H9 (cell line): ENCODE results near the gene PPARG. TPM values are rescaled to one million over a fixed set of nuclear protein-coding genes. Genes with fewer than 3 reads are reported as not detected.

Experiments
- DNase-seq: peaks from one replicate; pipeline ENCODE4 v3.0.0-alpha.2; 2017
- H2AFZ ChIP-seq: one replicate; pipeline ENCODE4 v1.6.1; 2013; ENCODE audit warnings: mild to moderate bottlenecking, low read length, control low read depth, moderate library complexity
- H2AK5ac ChIP-seq: 2 replicates; pipeline ENCODE4 v1.6.1; 2013; ENCODE audit warnings: low read length, control low read depth, mixed read lengths; ENCODE audit not compliant: insufficient read length
- H2BK120ac ChIP-seq: one replicate; pipeline ENCODE4 v1.6.1; 2013; ENCODE audit warnings: low read depth, mild to moderate bottlenecking, low read length, control low read depth, inconsistent platforms; ENCODE audit not compliant: poor library complexity, severe bottlenecking
- H2BK12ac ChIP-seq: 2 replicates; pipeline ENCODE4 v1.6.1; 2013; ENCODE audit warnings: low read length, control low read depth, mixed read lengths, low read depth; ENCODE audit not compliant: insufficient read length
- H2BK15ac ChIP-seq: 2 replicates; pipeline ENCODE4 v1.6.1; 2013; ENCODE audit warnings: low read depth, low read length, control low read depth
- H2BK20ac ChIP-seq: one replicate; pipeline ENCODE4 v1.6.1; 2013; ENCODE audit warnings: low read depth, mild to moderate bottlenecking, low read length, control low read depth, inconsistent platforms; ENCODE audit not compliant: poor library complexity, severe bottlenecking
- H2BK5ac ChIP-seq: 2 replicates; pipeline ENCODE4 v1.6.1; 2013; ENCODE audit warnings: low read length, control low read depth, mixed read lengths; ENCODE audit not compliant: insufficient read length
- H3K14ac ChIP-seq: 2 replicates; pipeline ENCODE4 v1.6.1; 2013; ENCODE audit warnings: low read length, control low read depth; ENCODE audit not compliant: insufficient read depth
- H3K18ac ChIP-seq: 2 replicates; pipeline ENCODE4 v1.6.1; 2013; ENCODE audit warnings: low read depth, mild to moderate bottlenecking, mixed read lengths, low read length, control low read depth; ENCODE audit not compliant: insufficient read length
- H3K23ac ChIP-seq: 2 replicates; pipeline ENCODE4 v1.6.1; 2013; ENCODE audit warnings: low read length, control low read depth, mixed read lengths, low read depth; ENCODE audit not compliant: insufficient read length
- H3K23me2 ChIP-seq: 2 replicates; pipeline ENCODE4 v1.6.1; 2013; ENCODE audit warnings: low read depth, mild to moderate bottlenecking, mixed read lengths, low read length, control low read depth; ENCODE audit not compliant: insufficient read length, poor library complexity, severe bottlenecking
- H3K27ac ChIP-seq: 2 replicates; pipeline ENCODE4 v1.5.1; 2013; ENCODE audit warnings: low read length, control low read depth, mixed read lengths, low read depth; ENCODE audit not compliant: insufficient read length
- H3K27me3 ChIP-seq: 2 replicates; pipeline ENCODE4 v1.6.1; 2013; ENCODE audit warnings: low read length, control low read depth, inconsistent platforms; ENCODE audit not compliant: insufficient read depth
- H3K4ac ChIP-seq: 2 replicates; pipeline ENCODE4 v1.6.1; 2013; ENCODE audit warnings: low read depth, mild to moderate bottlenecking, control low read depth, inconsistent platforms, low read length, moderate library complexity
- H3K4me1 ChIP-seq: 2 replicates; pipeline ENCODE4 v1.6.1; 2013; ENCODE audit warnings: low read length, control low read depth, inconsistent platforms; ENCODE audit not compliant: insufficient read depth
- H3K4me2 ChIP-seq: 2 replicates; pipeline ENCODE4 v1.6.1; 2013; ENCODE audit warnings: low read length, control low read depth, mixed read lengths; ENCODE audit not compliant: insufficient read length, insufficient read depth
- H3K56ac ChIP-seq: 2 replicates; pipeline ENCODE4 v1.6.1; 2013; ENCODE audit warnings: low read depth, mild to moderate bottlenecking, mixed read lengths, low read length, control low read depth; ENCODE audit not compliant: insufficient read length
- H3K79me1 ChIP-seq: 2 replicates; pipeline ENCODE4 v1.6.1; 2013; ENCODE audit warnings: low read depth, mild to moderate bottlenecking, moderate library complexity, low read length, control low read depth, inconsistent platforms; ENCODE audit not compliant: insufficient read depth, poor library complexity, severe bottlenecking
- H3K79me2 ChIP-seq: 2 replicates; pipeline ENCODE4 v1.6.1; 2013; ENCODE audit warnings: low read length, control low read depth, inconsistent platforms; ENCODE audit not compliant: insufficient read depth
- H3K9ac ChIP-seq: 2 replicates; pipeline ENCODE4 v1.6.1; 2013; ENCODE audit warnings: low read length, control low read depth, mixed read lengths; ENCODE audit not compliant: insufficient read length; ENCODE audit errors: extremely low read depth
- H3K9me3 ChIP-seq: one replicate; pipeline ENCODE4 v1.6.1; 2013; ENCODE audit warnings: low read depth, low read length, inconsistent platforms; ENCODE audit not compliant: control insufficient read depth
- H3T11ph ChIP-seq: one replicate; pipeline ENCODE4 v1.6.1; 2013; ENCODE audit warnings: mild to moderate bottlenecking, low read length, control low read depth, inconsistent platforms
- H4K20me1 ChIP-seq: one replicate; pipeline ENCODE4 v1.6.1; 2013; ENCODE audit not compliant: control insufficient read depth, insufficient read length, insufficient read depth
- H4K5ac ChIP-seq: 2 replicates; pipeline ENCODE4 v1.6.1; 2013; ENCODE audit warnings: low read depth, mild to moderate bottlenecking, mixed read lengths, low read length, control low read depth; ENCODE audit not compliant: insufficient read length
- H4K8ac ChIP-seq: replicated peaks from 2 replicates; pipeline ENCODE4 v1.6.1; 2013; ENCODE audit warnings: low read length, control low read depth, mixed read lengths, low read depth; ENCODE audit not compliant: insufficient read length
- H4K91ac ChIP-seq: 2 replicates; pipeline ENCODE4 v1.6.1; 2013; ENCODE audit warnings: low read depth, mild to moderate bottlenecking, moderate library complexity, mixed read lengths, low read length, control low read depth; ENCODE audit not compliant: insufficient read length
- H3K27ac Mint-ChIP-seq, 3 experiments: 2 replicates in 2 of 3; 3 replicates in 1 of 3; pipeline ENCODE4 v1.8.0; 2020 to 2021; ENCODE audit warnings: mixed read lengths in 3 of 3, mild to moderate bottlenecking in 1 of 3, moderate library complexity in 1 of 3
- H3K27me3 Mint-ChIP-seq: 2 replicates; pipeline ENCODE4 v1.8.0; 2021; ENCODE audit warnings: low read depth, mild to moderate bottlenecking, moderate library complexity, mixed read lengths
- H3K36me3 Mint-ChIP-seq, 3 experiments: 2 replicates in 2 of 3; 3 replicates in 1 of 3; pipeline ENCODE4 v1.8.0; 2020 to 2021; ENCODE audit warnings: low read depth in 3 of 3, mixed read lengths in 3 of 3; ENCODE audit not compliant: insufficient read depth in 1 of 3
- H3K4me1 Mint-ChIP-seq, 2 experiments: 2 replicates each; pipeline ENCODE4 v1.8.0; 2020; ENCODE audit warnings: mixed read lengths in 2 of 2
- H3K4me3 Mint-ChIP-seq, 2 experiments: 2 replicates in 1 of 2; 3 replicates in 1 of 2; pipeline ENCODE4 v1.8.0; 2020 to 2021; ENCODE audit warnings: mild to moderate bottlenecking in 2 of 2, mixed read lengths in 2 of 2, moderate library complexity in 1 of 2
- H3K9me3 Mint-ChIP-seq, 2 experiments: 2 replicates in 1 of 2; 3 replicates in 1 of 2; pipeline ENCODE4 v1.8.0; 2020; ENCODE audit warnings: mild to moderate bottlenecking in 2 of 2, mixed read lengths in 2 of 2, moderate library complexity in 1 of 2
- CTCF ChIP-seq: fragments of 200-600 bp; sonication (generic); conservative IDR thresholded peaks from 3 replicates; pipeline ENCODE4 v1.8.0; 2021; ENCODE audit warnings: antibody characterized with exemption, mild to moderate bottlenecking
- WGBS: extraction: QIAGEN DNeasy Blood & Tissue Kit; methylation state at CpG from one replicate; pipeline ENCODE4 v1.1.7; 2013; ENCODE audit warnings: missing lambda C conversion rate, low lambda C conversion rate, mixed read lengths; ENCODE audit not compliant: insufficient read length; ENCODE audit errors: extremely low coverage; 5-methylcytosine and 5-hydroxymethylcytosine counted together
- total RNA-seq: library from RNA; stranded (reverse); gene quantifications from 2 replicates; pipeline ENCODE4 v1.2.1, GENCODE V29; 2021

PPARG gene
- total RNA-seq, 1 experiment from 2014 or later = 0.42 TPM

GRCh38 chr3:12284591-12284990, 4.3 kb upstream of the PPARG start:
- H3K56ac ChIP-seq = no peak overlapping the region
- no CpG with 5 or more reads among the region's 2 CpGs for WGBS

More at GRCh38 chr3:12284591-12284990, 4.3 kb upstream of the PPARG start:
- no peak overlapping the region for H2BK5ac ChIP-seq
- no peak for DNase-seq
- H3K79me1 ChIP-seq = no peaks in the 10 kb centered on the region
- no peak overlapping the region for H3K9ac ChIP-seq
- H3T11ph ChIP-seq = no peak overlapping the region
- no peak overlapping the region for H2AK5ac ChIP-seq
- no peak overlapping the region for H2AFZ ChIP-seq
- H3K4me1 ChIP-seq = no peaks in the 10 kb centered on the region
- H4K5ac ChIP-seq = no peak overlapping the region
- TF ChIP-seq CTCF = no peak
- Mint-ChIP-seq H3K9me3 (peaks cover 0 to 3% of the 10 kb centered on the region in 2 experiments; a peak in 2 of 5 replicates), H3K27ac (no peak overlapping the region), H3K4me1 (no peaks in the 10 kb centered on the region; a peak in 1 of 4 replicates), H3K27me3 (peaks cover 66% of the 10 kb centered on the region), H3K4me3 (no peak overlapping the region), H3K36me3 (no peaks in the 10 kb centered on the region; a peak in 1 of 7 replicates)
- no peak overlapping the region for H2BK15ac ChIP-seq
- no peaks in the 10 kb centered on the region for H4K20me1 ChIP-seq
- no peak overlapping the region for H3K4me2 ChIP-seq
- no peak overlapping the region for H4K91ac ChIP-seq
- no peak overlapping the region for H3K18ac ChIP-seq
- H3K23me2 ChIP-seq = peaks cover 10% of the 10 kb centered on the region
- no peak overlapping the region for H3K27ac ChIP-seq
- no peak overlapping the region for H2BK20ac ChIP-seq
- H2BK120ac ChIP-seq = no peak overlapping the region
- H3K4ac ChIP-seq = no peak overlapping the region
- H4K8ac ChIP-seq = no peak overlapping the region
- H3K14ac ChIP-seq = no peak overlapping the region
- H3K27me3 ChIP-seq = peaks cover 18% of the 10 kb centered on the region
- no peak overlapping the region for H3K23ac ChIP-seq
- no peak overlapping the region for H2BK12ac ChIP-seq
- no peaks in the 10 kb centered on the region for H3K9me3 ChIP-seq
- no peaks in the 10 kb centered on the region for H3K79me2 ChIP-seq
